ENCODE measurements around the gene PLXDC2. TPM values are rescaled to one million over a fixed set of nuclear protein-coding genes. Genes with fewer than 3 reads are reported as not detected.

Gene PLXDC2
- total RNA-seq, 1 experiment from 2014 or later = 4.6 TPM

- peak; percentile 4 for DNase-seq (ENCODE audit: low read depth)
Measured at GRCh38 chr10:19908991-19909696, 92.9 kb downstream of the PLXDC2 start.

DNA sequence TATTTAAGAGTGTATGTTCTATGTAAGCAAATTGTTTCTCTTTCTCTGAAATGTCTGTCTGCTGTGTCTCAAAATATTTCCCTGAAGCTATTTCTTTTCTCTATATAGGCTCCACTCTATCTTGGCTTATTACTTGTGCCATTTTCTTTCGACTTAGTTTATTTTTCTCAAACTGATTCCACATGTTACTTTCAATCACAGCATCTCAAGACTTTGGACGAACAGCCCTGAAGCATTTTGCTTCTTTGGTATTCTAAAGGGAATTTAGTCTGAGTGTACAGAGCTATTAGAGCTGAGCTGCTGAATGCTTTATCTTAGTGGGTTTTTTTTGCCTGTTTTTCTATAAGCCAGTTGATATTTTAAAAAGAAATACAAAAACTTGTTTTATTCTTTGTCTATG, 95.7 kb downstream of the PLXDC2 start:
- DNase-seq (ENCODE audit: low read depth) = no peak

DNA sequence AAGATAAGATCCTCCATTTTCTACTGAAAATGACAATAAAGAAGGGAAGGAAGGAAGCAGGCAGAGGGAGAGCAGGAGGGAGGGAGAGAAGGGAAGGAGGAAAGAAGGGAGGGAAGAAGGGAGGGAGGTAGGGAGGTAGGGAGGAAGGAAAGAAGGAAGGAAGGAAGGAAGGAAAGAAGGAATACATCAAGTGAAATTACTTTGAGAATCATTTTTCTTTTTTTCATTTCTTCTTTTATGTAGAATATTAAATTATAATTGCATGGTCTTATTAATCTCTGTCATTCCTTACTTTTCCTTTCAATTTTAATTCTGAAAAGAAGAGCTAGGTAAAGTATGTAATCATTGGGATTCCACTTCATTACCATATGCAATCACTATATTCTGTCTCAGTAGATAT, 97.8 kb downstream of the PLXDC2 start:
- no peak for DNase-seq (ENCODE audit: low read depth)

- DNase-seq (ENCODE audit: low read depth) = no peak
Measured at GRCh38 chr10:19915125-19915524, 98.9 kb downstream of the PLXDC2 start.

- no peak for DNase-seq (ENCODE audit: low read depth)
Measured at GRCh38 chr10:19915816-19916215, 99.6 kb downstream of the PLXDC2 start.

GRCh38 chr10:19917751-19918478, 101.7 kb downstream of the PLXDC2 start:
- DNase-seq (ENCODE audit: low read depth) = no peak

GRCh38 chr10:19918794-19919193, 102.6 kb downstream of the PLXDC2 start:
- DNase-seq (ENCODE audit: low read depth) = no peak

DNA sequence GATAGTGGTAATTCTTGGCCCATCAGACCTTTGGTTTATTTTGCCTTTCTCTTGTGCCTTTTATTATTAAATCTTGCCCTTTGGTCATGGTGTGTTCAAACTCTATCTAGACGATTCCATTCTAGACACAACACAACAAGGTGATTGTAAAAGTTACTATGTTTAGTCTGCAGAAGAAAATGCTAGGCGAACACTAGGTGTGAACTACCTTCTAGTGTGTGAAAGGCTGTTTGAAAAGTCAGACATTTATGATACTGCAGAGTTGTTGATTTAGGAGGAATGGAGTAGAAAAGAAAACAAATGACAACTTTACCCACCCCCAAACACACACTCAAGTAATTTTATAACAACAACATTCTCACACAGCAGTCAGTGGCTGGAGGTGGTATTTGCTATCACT, 103.4 kb downstream of the PLXDC2 start:
- DNase-seq (ENCODE audit: low read depth) = no peak

DNA sequence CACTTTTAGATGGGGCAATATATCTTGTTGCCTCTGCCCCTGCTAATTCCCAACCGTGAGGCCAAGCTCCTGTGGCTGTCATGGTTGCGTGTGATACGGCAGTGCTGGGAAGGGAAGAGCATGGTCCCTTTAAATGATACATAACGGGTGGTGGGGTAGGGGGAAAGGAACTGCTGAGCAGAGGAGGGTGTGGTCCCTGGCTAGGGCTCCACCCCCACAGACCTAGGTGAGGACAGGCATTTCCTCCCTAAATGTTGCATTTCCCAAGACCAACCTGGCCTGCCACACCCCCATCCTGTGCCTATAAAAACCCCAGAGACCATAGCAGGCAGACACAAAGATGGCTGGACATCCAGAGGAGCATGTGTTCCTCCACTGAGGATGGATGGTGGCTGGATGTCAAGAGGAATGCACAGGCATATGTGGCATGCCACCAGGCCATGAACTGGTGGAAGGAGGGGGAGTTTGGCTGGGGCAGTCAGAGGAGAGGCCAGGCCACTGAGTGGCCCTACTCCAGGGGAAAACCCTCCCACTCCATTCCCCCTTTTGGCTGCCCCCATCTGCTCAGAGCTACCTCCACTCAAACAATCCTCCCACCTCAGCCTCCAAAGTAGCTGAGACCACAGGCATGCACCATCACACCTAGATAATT, 104.0 kb downstream of the PLXDC2 start:
- no peak for DNase-seq (ENCODE audit: low read depth)

- DNase-seq (ENCODE audit: low read depth) = peak; percentile 33
Measured at GRCh38 chr10:19921300-19922140, 105.3 kb downstream of the PLXDC2 start.

DNA sequence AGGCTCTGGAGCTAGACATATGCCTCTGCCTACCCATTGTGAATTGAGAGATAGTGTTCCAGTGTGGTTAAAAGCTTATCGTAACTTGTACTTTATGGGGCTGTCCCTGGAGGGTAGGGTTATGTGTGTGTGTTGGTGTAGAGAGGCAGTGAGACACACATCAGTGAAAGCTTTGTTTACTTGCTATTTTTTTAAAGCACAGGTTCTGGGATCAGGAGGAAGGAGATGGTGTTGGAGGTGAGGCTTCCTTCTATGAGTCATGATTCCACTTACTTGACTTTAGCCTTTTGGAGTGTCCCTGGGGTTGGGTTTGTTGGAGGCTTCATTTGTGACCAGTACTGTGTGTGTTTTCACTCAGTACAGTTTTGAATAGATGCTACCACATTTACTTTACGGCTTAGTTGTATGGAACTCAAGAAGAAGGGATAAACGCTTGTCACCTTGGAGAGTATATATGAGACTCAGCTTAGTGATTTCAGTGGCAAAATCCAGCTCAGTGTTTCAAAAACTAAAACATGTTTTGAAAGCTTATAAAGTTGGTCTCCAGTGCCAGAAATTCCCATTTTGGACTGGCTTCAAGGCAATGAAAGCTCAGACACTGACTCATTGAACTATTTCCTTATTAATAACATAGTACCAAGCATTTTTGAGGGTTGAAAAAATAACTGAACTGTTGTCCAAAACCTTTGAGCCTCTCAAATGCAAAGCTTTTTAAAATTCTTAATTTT, 106.2 kb downstream of the PLXDC2 start:
- DNase-seq (ENCODE audit: low read depth) = peak; percentile 77

GRCh38 chr10:19925064-19925463, 108.8 kb downstream of the PLXDC2 start:
- no peak for DNase-seq (ENCODE audit: low read depth)

GRCh38 chr10:19928936-19929335, 112.7 kb downstream of the PLXDC2 start:
- no peak for DNase-seq (ENCODE audit: low read depth)

- DNase-seq (ENCODE audit: low read depth) = peak; percentile 75
Measured at GRCh38 chr10:19929506-19930140, 113.4 kb downstream of the PLXDC2 start.

DNA sequence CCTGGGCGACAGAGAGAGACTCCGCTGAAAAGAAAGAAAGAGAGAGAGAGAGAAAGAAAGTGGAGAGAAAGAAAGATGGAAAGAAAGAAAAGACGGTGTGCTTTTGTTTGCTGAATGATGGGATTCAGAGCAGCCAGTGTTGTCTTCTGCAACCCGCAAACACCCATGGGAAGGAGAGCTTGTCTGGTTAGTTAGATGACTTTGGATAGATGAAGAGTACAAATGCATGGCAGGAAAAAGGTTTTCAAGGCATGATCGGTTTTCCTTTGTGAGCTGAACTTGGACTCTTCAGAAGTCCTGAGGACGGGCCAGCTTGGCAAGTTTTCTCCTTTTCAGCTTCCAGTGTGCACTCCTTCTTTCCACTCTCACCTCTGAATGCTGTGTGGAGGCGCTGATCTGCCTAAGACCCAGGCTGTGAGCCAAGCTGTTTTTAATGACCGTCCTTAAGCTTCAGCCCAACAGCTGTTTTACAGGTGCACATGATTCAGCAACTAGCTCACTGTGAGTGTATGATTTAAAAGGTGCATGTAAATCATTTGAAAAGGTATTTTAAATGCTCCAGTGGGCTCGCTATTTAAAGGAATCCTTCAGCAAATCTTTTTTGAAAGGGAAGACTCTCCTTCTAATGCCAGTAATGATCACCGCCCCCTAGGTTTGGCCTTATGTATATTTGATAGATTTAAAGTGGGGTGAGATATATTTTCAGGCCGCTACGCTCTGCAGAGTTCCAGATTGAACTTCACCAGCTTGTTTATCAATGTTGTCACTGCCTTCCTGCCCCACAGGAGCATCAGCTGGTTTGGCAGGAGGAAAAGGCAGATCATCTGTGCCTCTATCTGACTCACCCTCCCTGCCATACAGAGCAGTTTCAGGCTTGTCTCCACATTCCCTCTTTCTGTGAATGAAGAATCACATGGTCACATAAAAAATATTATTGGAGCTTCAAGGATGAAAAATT, 115.0 kb downstream of the PLXDC2 start:
- peak; percentile 71 for DNase-seq (ENCODE audit: low read depth)

- DNase-seq (ENCODE audit: low read depth) = no peak
Measured at GRCh38 chr10:19931894-19932590, 115.8 kb downstream of the PLXDC2 start.

DNA sequence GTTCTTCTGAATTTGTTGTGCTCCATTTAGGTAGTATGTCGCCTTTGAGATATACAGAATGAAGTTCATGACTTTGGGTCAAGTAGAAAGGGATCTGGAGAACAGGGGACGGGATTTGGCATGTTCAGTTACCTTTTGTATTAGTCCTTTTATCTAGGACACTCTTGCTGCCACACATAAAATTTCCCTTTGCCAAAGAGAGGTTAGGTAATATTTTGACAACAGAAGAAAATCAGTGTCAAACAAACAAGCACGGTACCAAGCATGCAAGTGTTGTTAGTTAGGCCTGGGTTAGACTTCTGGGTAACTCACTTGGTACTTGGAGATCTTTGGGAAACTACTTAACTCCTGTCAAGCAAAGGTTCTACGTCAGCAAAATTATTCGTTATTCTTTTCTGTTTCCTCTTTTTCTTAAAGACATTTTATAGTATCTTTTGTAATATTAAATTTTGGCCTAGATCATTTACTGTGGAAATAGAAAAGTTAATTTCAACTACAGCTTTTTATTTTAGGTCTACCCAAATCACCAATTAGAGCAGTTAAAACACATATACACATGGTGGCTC, 116.7 kb downstream of the PLXDC2 start:
- no peak for DNase-seq (ENCODE audit: low read depth)

DNA sequence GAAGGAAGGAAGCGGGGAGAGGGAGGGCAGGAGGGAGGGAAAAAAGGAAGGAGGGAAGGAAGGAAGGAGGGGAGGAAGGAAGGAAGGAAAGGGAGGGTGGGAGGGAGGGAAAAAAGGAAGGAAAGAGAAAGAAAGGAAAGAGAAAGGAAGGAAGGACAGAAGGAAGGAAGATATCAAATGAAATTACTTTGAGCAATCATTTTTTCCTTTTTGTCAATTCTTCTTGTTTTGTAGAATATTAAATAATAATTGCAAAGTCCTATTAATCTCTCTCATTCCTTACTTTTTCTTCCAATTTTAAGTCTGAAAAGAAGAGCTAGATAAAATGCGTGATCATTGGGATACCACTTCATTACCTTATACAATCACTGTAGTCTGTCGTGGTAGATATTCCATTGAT, 117.5 kb downstream of the PLXDC2 start:
- DNase-seq (ENCODE audit: low read depth) = no peak
